Heart left ventricle (tissue), 16 donors: ENCODE measurements around the gene DDX51. TPM values are rescaled to one million over a fixed set of nuclear protein-coding genes. Genes with fewer than 3 reads are reported as not detected.

ENCODE experiments used
- ATAC-seq, 4 donors: fragments of 200-7000 bp; cut with Tn5 transposase; one replicate each; pipeline ENCODE4 v1.9.1; 2020 to 2022; ENCODE audit warnings: moderate library complexity in 4 of 4, mild to moderate bottlenecking in 3 of 4, moderate number of reproducible peaks in 1 of 4
- DNase-seq, 5 donors: peaks; one replicate each; pipeline ENCODE4 v3.0.0-alpha.2; 2020
- H3K27ac ChIP-seq, 12 donors: fragments of 200-600 bp; sonication (generic) in 4 of 12; one replicate each; pipeline versions ENCODE4 v1.5.0 to v1.8.0; 2016 to 2022; ENCODE audit warnings: mild to moderate bottlenecking in 2 of 12
- H3K27me3 ChIP-seq, 9 donors: fragments of 200-600 bp; sonication (generic) in 2 of 9; one replicate each; pipeline versions ENCODE4 v1.5.1 to v1.8.0; 2016 to 2022; ENCODE audit warnings: mild to moderate bottlenecking in 3 of 9
- H3K36me3 ChIP-seq, 9 donors: fragments of 200-600 bp; sonication (generic) in 2 of 9; one replicate each; pipeline versions ENCODE4 v1.5.0 to v1.8.0; 2018 to 2022; ENCODE audit warnings: mild to moderate bottlenecking in 2 of 9
- H3K4me1 ChIP-seq, 12 donors: fragments of 200-600 bp; sonication (generic) in 4 of 12; one replicate each; pipeline versions ENCODE4 v1.5.0 to v1.8.0; 2016 to 2022; ENCODE audit warnings: mild to moderate bottlenecking in 3 of 12
- H3K4me3 ChIP-seq, 12 donors: fragments of 200-600 bp; sonication (generic) in 4 of 12; one replicate each; pipeline versions ENCODE4 v1.5.0 to v1.8.0; 2017 to 2022; ENCODE audit warnings: mild to moderate bottlenecking in 9 of 12, moderate library complexity in 4 of 12
- H3K9me3 ChIP-seq, 12 donors: fragments of 200-600 bp; sonication (generic) in 4 of 12; one replicate each; pipeline versions ENCODE4 v1.5.0 to v1.8.0; 2016 to 2022; ENCODE audit warnings: mild to moderate bottlenecking in 1 of 12
- CTCF ChIP-seq, 12 donors: fragments of 200-600 bp; sonication (generic) in 4 of 12; IDR thresholded peaks; one replicate each; pipeline versions ENCODE4 v1.5.0 to v1.8.0; 2018 to 2022; ENCODE audit warnings: antibody characterized with exemption in 12 of 12, mild to moderate bottlenecking in 5 of 12
- POLR2A ChIP-seq, 2 donors: fragments of 450-650 bp; IDR thresholded peaks; one replicate each; pipeline ENCODE4 v1.6.1; 2017; ENCODE audit warnings: antibody characterized with exemption in 2 of 2, mild to moderate bottlenecking in 2 of 2, moderate library complexity in 2 of 2
- WGBS, 4 donors: extraction: QIAGEN DNeasy Blood & Tissue Kit in 2 of 4; methylation state at CpG; one replicate each; pipeline versions ENCODE4 v1.1.5 to v1.1.7; 2013 to 2018; 5-methylcytosine and 5-hydroxymethylcytosine counted together
- intact Hi-C, 10 donors: fragments of 100-400 bp; cut with DNase I; formaldehyde crosslinking; loops; one replicate each; pipeline versions ENCODE4 v1.11.1 to v1.14.2; 2022
- polyA plus RNA-seq, 2 donors: library from polyadenylated mRNA; stranded (reverse); fragments of 200-250 nt; gene quantifications; one replicate each; pipeline ENCODE4 v1.2.3, GENCODE V29; 2013
- total RNA-seq, 9 donors: library from RNA; depleted of rRNA in 2 of 9; stranded (reverse); fragments of >200 nt in 2 of 9; fragmentation: NEBNext Ultra II Directional in 3 of 9; extraction: Animal tissue kit (Norgen Biotek cat#: 25700) in 3 of 9; gene quantifications; one replicate each; pipeline versions ENCODE4 v1.1.0 to v1.2.4, GENCODE V29; 2016 to 2023
- donor health status: ischemic (EF 13 %, LVEDD 7.1; RV severe dilation, severe dysfunction).
- donor health status: healthy with polysubstance abuse.
- donor health status: DM: no; HTN: yes; CAD: no.
- donor health status: DM: no; HTN: no; CAD: no.
- donor health status: ischemic (EF 25% LVEDD 6.9; RV normal size, moderate dysfunction).
- donor health status: ischemic (EF 25% LVEDD 5.7; RV mildly dilated, moderate dysfunction).
- donor health status: healthy.
- donor health status: DM: yes; HTN: yes; CAD: no.
- donor health status: ischemic (EF 35%, LVEDD 5.7; RV mildly dilated, moderate dysfunction).
- donor health status: nonischemic (EF 11% LVEDD 7.7; RV severe dilation, severe dysfunction).
- donor health status: DM: yes; HTN: yes; CAD: no.
- donor health status: PGD.
- donor health status: ischemic (EF 29% LVEDD 5.4; RV normal size, mild dysfunction).
- donor health status: nonischemic (EF 23%, LVEDD 6.1; RV moderate dilation, normal function).

Gene DDX51
- total and polyA plus RNA-seq, 11 donors, result 4.1 to 14.7 (median 8.6) TPM

- Histone ChIP-seq H3K36me3 (peaks cover 0 to 37% (median 4%) of the 10 kb centered on the region in 9 donors), H3K27me3 (no peaks in the 10 kb centered on the region), H3K27ac (no peak overlapping the region), H3K4me1 (peaks cover 0 to 17% (median 8%) of the 10 kb centered on the region in 12 donors), H3K9me3 (no peaks in the 10 kb centered on the region), H3K4me3 (no peak overlapping the region)
- 87 to 96% (median 93%) methylated on average over 23 to 35 of the region's 41 CpGs for WGBS, 4 donors
- no peak for ATAC-seq
- DNase-seq, result no peak
- TF ChIP-seq POLR2A (IDR thresholded peaks at IDR 0.05) (no peak), CTCF (IDR thresholded peaks at IDR 0.05) (no peak)
- intact Hi-C loops, result no loop called here
Measured at GRCh38 chr12:132148368-132149045, 4.4 kb upstream of the DDX51 start.

- 94 to 97% (median 94%) methylated on average over 16 to 38 of the region's 38 CpGs for WGBS, 4 donors
- H3K27ac ChIP-seq, result no peak overlapping the region
- ATAC-seq (no peak), DNase-seq (peak in 3 of 5 donors; percentile 16 to 60 (median 22))
- no peak overlapping the region for H3K4me3 ChIP-seq
- intact Hi-C loops, result no loop called here
- no peaks in the 10 kb centered on the region for H3K9me3 ChIP-seq
- H3K36me3 ChIP-seq, result peaks cover 0 to 37% (median 4%) of the 10 kb centered on the region in 9 donors
- no peaks in the 10 kb centered on the region for H3K27me3 ChIP-seq
- peaks cover 3 to 25% (median 16%) of the 10 kb centered on the region in 12 donors for H3K4me1 ChIP-seq
- TF ChIP-seq POLR2A (IDR thresholded peaks at IDR 0.05), result no peak
- TF ChIP-seq CTCF (IDR thresholded peaks at IDR 0.05), result no peak
Measured at GRCh38 chr12:132147423-132148367, 3.6 kb upstream of the DDX51 start.

- WGBS, 4 donors, result 90 to 94% (median 92%) methylated on average over 14 to 19 of the region's 19 CpGs
- intact Hi-C loops, result no loop called here
- TF ChIP-seq POLR2A (IDR thresholded peaks at IDR 0.05) (no peak), CTCF (IDR thresholded peaks at IDR 0.05) (no peak)
- Histone ChIP-seq H3K4me1 (peaks cover 3 to 32% (median 21%) of the 10 kb centered on the region in 12 donors), H3K4me3 (no peak overlapping the region), H3K27ac (no peak overlapping the region), H3K9me3 (no peaks in the 10 kb centered on the region), H3K36me3 (peaks cover 0 to 37% (median 8%) of the 10 kb centered on the region in 9 donors), H3K27me3 (no peaks in the 10 kb centered on the region)
- ATAC-seq (no peak), DNase-seq (peak in 2 of 5 donors; percentile 16 to 20)
Measured at GRCh38 chr12:132146772-132147422, 2.8 kb upstream of the DDX51 start.
